AG04449 (cell line): ENCODE results near the gene KCNA4.
"Not testable (repeated sequence)": the region's sequence is repeated elsewhere in the genome, so short reads cannot be mapped to it uniquely, and the experiment has no call there.

ENCODE experiments used
- CTCF ChIA-PET: fragments of 350-600 bp; formaldehyde crosslinking; extraction: SDS; loops from one replicate; lab custom pipeline; 2021; ENCODE audit warnings: antibody characterized with exemption; lab: Yijun Ruan, JAX
- POLR2A ChIA-PET: fragments of 400-600, 350-600 bp; formaldehyde crosslinking; extraction: SDS; loops from one replicate; lab custom pipeline; 2020; ENCODE audit warnings: antibody characterized with exemption, inconsistent platforms; lab: Yijun Ruan, JAX
- DNase-seq: peaks from one replicate; pipeline ENCODE4 v3.0.0-alpha.2; 2010; ENCODE audit warnings: low read depth, low spot score
- H3K4me3 ChIP-seq: 2 replicates; pipeline ENCODE4 v1.5.1; 2011; ENCODE audit warnings: low read depth, mild to moderate bottlenecking, control low read depth, low read length
- CTCF ChIP-seq: IDR thresholded peaks from one replicate; pipeline ENCODE4 v1.5.1; 2011; ENCODE audit warnings: mild to moderate bottlenecking, moderate library complexity, low read length, control low read depth, inconsistent platforms; ENCODE audit not compliant: insufficient read depth; ENCODE audit errors: missing control alignments

KCNA4 gene

GRCh38 chr11:29978549-29978948, 38.3 kb downstream of the KCNA4 start:
- POLR2A ChIA-PET: no interaction called here
- no peak overlapping the region for H3K4me3 ChIP-seq
- CTCF ChIA-PET: no interaction called here
- no peak for TF ChIP-seq CTCF
- DNase-seq: no peak

GRCh38 chr11:29975580-29975979, 41.2 kb downstream of the KCNA4 start:
- CTCF ChIA-PET, H3K4me3 ChIP-seq, DNase-seq, POLR2A ChIA-PET: not testable (repeated sequence)

GRCh38 chr11:29963796-29964195, 53.0 kb downstream of the KCNA4 start:
- ChIA-PET CTCF (no interaction called here), POLR2A (no interaction called here)

GRCh38 chr11:29963036-29963435, 53.8 kb downstream of the KCNA4 start:
- POLR2A ChIA-PET: no interaction called here
- CTCF ChIA-PET: no interaction called here
- no peak overlapping the region for H3K4me3 ChIP-seq
- no peak for TF ChIP-seq CTCF
- DNase-seq: no peak

More at GRCh38 chr11:29963796-29964195, 53.0 kb downstream of the KCNA4 start:
- TF ChIP-seq CTCF: no peak
- H3K4me3 ChIP-seq: no peak overlapping the region
- DNase-seq: no peak

GRCh38 chr11:29962243-29962642, 54.6 kb downstream of the KCNA4 start:
- no peak overlapping the region for H3K4me3 ChIP-seq
- no peak for TF ChIP-seq CTCF
- DNase-seq: no peak
- POLR2A ChIA-PET: no interaction called here
- CTCF ChIA-PET: no interaction called here
